Inflammatory macrophage (primary cell): ENCODE data around the gene CD47.

Experiments
- DNase-seq, 2 donors: peaks; one replicate each; pipeline ENCODE4 v3.0.0-alpha.2; 2020 to 2022

The CD47 gene

DNA sequence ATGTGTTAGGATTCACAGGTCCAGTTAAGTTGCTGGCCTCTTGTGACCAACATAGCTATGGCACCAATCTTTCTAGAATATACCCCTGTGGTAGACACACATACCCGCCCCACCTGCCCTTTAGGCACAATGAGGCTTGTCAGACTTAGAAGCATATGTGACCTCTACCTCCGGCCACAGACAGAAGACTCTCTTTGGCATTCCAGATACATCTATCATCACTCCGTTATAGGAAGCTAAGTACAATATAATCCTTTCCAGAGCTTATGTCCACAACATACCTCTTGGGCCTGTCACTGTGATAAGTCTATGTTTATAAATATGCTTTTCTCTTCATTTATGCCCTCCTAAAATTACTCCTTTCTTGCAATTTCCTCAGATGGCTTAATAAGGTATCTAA, 39.8 kb downstream of the CD47 start:
- no peak for DNase-seq

DNA sequence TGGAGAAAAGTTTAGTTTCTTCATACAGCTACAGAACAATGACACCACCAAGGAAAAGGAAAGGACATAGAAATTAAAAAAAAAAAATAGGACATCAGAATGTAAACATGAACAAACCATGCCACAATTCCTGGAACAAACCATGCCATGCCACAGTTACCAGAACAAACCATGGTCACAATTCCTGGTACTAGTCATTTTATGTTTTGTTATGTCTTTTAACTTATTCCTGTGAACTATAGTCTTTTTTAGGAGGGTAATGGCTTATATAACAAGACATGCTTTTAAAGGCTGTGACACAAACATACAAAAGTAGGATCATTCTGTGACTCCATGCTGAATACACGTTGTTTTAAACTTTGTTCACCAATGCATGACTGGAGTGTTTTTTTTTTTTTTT, 42.8 kb downstream of the CD47 start:
- no peak for DNase-seq

DNA sequence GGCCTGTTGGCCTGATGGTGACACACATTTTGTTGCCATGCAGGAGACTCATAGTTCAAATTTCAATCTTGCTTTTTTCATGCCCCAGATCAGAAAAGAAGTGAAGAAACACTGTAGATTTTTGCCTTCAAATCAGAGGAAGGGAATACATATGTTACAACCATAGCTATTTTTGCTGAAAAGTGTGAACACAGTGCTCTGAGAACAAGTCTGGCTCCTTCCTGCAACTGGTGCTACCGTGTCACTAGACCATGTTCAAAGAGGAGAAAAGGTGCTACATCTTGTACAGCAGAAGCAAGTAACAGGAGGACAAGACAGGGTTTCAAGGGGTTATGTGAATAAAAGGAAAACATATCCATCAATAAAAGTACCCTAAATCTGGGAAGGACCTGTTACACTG, 44.6 kb downstream of the CD47 start:
- no peak for DNase-seq

DNA sequence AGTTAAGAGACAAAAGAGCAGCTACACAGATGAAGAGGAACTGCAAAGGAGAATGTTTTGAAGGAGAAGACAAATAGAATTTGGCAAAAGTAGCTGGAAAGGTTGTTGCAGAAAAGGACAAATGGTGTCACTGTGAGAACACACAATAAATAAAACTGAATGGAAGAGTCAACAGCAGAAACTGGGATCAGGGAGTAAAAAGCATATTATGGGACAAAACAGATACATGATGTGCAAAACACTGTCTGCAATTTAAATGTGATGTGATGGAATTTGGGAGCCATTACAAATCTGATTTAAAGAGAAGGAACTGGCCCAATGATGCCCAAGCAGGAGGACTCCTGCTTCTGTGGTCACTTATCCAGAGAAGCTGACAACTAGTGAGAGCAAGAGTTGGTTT, 46.1 kb downstream of the CD47 start:
- DNase-seq: no peak

DNA sequence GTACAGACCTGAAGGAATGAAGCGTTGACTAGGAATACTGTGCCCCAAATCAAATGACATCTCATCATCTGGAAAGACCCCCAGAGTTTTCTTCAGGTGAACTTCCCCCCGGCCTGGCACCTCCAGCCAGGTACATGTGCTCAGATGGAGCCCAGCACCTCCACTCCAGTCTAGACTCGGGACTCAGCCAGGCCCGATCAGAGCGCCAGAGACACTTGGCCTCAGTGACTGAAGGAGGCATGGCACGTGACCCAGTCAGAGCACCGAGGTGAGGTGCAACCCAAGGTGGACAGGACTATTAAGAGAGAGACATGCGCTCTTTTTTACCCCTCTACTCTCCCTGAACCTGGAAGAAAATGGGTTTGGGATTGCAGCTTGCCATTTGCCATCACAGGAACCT, 48.5 kb downstream of the CD47 start:
- no peak for DNase-seq

DNA sequence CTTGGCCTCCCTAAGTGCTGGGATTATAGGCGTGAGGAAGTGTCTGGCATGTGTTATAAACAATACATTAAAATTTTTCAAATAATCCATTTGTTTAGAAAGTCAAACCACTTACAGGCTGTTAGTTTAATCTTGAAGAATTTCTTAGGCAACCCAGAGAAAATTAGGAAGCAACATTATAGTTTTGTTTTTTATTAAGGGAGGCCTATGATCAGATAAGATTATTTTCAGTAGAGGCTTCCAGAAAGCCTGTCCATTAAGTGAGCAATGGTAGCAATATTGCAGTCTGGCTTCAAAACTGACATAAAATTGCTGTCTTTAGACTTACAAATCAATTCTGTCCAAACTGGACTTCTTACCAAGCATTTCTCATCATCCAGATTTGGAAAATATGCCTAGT, 49.6 kb downstream of the CD47 start:
- DNase-seq: no peak

DNA sequence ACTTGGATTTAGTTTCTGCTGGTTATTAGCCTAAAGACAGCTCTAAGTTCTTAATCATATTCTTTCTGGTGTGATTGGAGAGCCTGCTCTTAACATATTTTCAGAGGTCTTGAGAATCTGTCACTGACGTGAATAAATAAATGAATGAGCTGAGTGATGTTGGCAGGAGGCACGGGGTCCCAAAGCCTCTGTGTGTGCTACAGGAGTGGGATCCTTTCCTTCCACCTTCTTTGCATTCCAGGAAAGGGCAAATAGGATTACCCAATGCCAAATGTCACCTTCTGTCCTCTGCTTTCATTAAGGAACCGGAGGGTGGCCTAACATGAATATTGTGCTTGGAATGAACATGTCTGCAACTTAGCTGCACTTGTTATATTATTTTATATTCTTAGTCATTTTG, 53.1 kb downstream of the CD47 start:
- no peak for DNase-seq

DNA sequence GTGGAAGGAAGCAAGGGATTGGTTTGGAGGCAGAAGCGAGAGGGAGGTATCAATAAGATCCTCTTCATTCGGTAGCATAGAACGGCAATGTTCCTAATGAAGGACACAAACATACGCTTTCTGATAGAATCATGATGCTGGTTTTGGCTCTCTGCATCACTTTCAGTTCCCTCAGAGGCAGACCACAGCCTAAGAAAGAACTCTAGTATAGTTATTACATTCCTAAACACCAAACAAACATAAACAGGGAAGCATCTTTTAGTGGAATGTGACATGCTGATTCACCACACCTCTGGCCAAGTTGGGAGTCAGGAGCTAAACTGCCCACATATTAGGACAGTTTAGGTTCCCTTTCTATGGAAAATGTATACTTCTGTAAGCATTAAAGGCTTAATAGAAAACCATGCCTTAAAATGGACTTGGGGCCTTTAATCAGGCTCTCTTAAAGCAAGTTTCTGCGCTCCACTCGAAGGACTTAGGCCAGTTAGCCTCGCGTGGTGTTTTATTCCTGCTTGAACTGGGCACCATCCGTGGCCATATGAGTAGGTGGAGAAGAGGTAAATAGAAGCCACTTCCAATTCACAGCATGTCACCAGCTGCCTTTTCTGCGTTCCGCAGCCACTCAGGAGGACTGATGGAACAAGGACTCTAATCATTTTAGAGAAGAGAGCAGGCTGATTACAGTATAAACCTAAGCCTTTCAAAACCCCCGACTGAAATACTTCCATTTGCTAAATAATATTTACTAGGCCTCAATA, 53.7 kb downstream of the CD47 start:
- peak; percentile 77 to 80 for DNase-seq

DNA sequence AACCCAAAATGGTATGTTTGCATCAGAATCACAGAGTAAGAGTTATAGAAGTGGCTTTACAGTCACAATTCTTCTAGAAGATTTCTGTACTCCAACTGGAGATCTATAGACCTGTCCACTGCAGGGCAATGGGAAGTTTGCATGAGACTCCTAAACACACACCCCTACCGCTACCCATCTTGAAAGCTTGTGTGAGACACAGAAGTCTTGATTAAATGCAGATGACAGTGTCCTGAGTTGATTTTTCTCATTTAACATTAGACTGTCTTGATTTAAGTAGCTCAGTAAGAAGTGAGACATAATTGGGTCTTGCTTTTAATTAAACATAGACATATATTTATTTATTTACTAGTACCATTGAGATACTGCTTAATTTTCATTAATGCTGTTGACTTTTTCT, 54.4 kb downstream of the CD47 start:
- DNase-seq: no peak

DNA sequence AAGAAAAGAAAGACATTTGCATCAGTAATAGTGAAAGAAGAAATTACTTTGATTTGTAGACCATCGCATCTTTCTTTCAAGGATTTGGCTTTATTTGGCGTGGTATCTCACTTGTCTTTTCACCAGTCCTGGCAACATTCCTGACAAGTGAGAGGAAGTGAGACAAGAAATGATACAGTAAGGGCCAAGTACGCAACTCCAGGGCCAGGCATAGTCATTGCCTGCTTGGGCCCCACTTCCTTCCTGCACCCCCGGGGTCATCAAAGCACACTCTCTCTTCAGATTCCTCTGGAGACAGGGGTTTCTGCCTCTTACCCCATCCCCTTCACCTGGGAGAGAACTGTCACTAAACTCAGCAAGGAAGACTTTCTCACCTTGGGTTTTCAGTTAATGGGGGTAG, 55.1 kb downstream of the CD47 start:
- peak; percentile 34 to 55 for DNase-seq

DNA sequence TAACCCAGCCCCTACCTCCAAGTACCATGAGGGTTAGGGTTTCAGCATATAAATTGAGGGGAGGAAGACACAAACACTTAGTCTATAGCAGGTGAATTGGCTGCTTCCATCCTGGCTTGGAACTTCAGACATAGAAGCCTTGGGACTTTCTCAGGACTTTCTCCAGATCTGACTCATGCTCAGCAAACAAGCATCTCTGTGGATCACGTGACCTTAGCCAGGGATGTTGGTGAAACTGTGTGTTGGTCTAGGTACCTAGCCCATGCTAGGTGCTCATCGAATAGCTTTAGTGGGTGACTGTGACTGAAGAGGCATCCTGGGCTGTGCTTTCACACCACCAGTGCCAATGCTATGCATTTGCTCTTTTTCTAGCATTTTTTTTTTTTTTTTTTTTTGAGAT, 58.9 kb downstream of the CD47 start:
- no peak for DNase-seq

DNA sequence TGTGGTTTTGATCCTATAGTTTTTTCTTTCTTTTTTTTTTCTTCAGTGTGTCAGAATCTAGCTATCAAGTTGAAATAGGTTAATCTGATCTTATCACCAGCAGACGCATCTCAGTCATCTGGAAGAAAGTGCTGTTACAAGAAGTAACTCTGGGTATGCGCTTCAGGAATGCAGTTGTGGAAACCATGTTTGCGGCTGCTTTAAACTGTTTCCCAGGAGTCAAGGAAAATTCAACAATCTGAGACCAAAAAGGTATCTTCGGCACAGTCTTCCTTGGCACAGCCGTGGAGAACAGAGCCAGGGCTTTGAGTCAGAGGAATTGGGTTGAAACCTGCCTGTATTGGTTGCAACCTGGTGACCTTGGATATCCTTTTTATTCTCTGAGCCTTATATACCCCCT, 59.9 kb downstream of the CD47 start:
- no peak for DNase-seq

DNA sequence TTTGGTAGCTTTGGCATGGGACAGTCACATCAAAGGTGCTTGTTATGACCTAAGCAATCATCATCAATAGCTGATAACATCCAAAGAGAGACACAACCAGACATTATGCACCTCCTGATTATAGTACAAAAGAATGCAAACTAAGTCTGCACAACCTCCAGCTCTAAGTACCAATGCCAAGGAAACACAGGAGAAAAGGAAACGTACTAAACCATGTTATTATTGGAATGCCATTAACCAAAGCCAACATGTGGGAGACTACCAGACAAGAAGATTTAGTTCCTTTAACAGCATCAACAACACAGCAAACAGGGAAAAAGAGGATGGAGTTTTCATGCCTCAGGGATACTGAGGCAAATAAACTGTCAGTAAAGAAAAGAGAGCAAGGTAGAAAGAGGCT, 61.4 kb downstream of the CD47 start:
- DNase-seq: no peak

DNA sequence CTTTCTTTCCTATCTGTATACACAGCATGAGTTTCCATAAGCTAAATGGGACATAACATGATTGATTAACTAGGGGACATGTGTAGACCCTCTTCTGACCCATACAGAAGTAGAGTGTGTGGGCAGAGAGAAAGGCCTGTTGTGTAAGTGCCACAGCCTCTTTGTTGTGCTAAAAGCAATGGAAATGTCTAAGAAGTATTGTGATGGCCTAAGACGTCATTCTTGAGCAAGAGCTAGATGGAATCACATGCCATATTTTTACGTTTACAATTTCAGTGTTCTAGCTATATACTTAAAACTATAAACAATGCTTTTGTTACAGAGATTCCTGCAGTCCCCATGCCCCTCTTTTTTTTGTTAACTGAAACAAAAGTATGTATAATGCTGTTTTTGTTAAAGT, 61.9 kb downstream of the CD47 start:
- peak; percentile 27 to 34 for DNase-seq

DNA sequence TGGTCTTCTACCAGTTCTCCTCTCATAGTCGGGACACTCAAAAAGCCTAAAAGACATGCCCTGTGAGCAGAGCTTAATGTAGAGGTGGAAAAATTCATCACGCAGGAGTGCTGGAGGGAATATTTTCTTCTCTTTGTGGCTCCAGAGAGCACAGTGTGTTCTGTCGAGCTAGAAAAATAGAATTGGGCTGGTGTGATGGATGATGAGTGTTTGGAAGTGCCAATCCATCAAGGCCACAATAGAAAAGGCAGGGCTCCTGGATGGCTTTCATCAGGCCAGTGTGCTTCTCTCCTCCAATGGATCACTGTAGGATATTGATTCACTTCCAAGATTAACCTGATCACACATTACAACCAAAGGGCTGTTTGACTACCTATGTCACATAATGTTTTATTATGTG, 65.7 kb downstream of the CD47 start:
- no peak for DNase-seq

DNA sequence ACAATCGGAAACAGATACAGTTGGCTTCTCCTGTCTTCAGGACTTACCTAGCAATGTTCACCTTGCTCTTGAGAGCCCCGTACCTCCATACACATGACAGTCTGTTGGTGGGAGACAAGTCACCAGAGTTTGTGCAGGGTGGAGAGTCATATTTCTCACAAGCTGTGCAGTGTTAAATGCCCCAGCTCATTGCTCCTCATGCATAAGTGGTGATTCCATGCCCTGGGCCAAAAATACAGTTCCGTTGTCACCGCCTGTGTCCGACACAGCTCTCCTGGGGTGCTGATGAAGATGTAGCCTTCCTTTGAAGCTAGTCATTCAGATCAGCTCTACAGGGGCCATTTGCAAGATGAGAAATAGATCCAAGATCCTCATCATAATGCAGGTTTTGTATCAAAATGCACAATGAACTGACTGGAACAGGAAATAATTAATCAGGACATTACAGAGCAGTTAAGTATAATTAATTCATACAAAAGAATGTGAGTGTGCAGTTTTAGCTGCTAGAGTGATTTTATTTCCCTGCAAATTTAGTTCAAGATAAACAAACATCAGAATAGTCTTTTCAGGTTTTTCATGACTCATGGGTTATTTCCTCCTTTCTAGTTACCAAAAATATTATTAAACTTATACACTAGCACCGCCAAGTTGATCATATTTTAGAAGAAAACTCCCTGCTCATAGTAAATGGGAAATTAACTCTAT, 66.5 kb downstream of the CD47 start:
- DNase-seq: no peak

DNA sequence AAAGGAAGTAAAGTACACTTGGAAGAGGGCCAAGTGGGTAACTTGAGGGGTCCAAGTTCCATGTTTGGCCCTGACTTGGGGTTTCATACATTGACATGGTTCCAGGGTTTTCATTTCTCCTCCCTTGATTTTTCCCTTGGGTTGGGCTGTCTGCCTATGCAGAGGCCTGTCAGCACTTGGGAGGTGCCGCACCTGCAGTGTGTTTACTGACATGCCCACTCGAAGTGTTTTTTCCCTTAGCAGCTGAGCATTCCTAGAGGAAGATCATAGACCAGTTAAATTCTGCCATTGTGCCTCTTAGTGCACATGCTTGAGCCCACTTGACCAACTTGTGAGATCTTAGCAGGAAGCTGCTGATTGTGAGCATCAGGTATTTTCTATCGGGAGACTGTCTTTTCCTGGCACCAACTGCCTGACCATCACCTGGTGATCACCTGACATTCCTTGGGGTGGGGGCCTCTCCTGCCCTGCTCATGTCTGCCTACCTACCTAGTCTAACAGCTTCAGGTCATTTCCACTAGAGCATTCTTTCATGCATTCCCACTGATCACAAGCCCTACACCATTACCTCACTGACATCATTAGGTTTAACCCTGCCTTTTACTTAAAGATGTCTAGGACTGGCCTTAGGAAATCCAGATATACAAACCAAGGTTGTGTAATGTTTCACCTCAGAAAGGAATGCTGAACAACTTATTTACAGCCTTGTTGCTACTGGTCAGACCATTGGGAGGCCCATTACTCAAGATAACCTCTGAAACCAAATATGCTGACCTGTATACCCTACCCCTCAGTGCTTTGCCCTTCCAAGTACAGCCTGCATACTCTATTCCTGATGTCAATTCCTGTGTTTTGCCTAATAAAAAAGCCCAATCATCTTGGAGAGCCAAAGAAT, 68.3 kb downstream of the CD47 start:
- DNase-seq: no peak

DNA sequence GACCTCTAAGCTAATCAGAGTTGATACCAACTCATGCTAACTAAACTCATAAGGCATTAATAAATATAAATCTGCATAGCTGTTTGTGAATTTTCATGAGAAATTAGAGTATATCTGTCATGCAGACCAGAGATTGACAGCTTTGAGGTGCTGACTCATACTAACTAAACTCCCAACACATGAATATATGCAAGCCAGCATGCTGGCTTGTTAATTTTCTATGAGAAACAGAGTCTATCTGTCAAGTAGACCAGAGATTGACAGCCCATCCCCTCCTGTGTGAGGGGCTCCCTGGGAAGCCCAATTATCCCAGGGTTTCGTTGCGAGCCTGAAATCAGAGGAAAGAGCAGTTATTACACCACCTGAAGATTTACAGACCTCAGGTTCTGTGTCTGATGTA, 69.3 kb downstream of the CD47 start:
- no peak for DNase-seq

DNA sequence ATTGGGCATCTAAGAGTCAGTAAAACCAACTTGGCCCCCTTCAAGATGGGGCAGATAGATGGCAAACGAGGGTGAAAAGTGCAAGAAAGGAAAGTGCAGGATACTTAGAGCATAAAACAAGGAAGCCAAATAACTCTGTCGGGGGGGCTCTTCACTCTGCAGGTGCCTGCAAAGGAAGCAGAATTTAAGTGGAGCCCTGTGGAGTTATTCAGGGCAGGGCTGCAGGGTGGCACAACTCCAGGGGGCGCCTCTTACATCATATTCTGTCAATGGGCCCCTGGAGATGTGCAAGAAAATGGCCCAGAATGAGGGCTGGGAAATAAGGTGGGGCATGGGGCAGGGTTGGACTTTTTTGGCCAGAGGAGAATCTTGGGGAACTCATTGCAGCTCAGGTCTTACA, 69.7 kb downstream of the CD47 start:
- DNase-seq: no peak

DNA sequence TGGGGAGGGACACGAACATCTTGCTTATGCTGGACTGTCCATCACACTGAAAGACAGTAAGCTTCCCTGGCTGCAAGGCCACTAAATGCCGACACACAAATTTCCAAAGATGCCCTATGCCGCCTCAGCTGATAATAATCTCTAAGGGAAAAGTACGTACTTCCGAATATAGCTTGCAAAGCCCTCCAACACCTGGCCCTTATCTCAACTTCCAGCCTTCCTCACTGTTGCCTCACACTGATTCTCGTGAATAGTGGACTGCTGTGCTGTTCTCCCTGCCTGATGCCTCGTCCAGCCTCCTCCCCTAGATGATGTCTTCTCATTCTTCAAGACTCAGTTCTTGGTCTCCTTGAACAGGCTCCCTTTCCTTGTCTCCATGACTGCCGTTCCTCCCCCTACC, 72.3 kb downstream of the CD47 start:
- DNase-seq: no peak

DNA sequence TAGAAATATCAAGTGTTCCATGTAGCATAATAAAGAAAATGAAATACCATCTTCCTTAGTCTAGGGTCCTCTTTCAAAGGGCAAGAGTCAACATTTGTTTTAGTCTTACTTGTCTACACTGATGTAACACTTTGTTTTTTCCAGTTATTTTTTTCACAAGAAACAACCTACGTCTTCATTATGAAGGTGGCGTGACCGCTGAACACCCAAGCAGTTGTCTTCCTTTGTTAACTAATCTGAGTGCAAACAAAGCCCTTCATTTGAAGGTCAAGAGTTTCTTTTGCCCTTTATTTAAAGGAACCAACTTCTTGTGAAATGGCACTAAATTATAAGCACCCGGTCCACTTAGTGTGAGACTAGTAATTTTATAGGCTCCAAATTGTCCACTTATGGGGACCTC, 73.2 kb downstream of the CD47 start:
- DNase-seq: no peak

DNA sequence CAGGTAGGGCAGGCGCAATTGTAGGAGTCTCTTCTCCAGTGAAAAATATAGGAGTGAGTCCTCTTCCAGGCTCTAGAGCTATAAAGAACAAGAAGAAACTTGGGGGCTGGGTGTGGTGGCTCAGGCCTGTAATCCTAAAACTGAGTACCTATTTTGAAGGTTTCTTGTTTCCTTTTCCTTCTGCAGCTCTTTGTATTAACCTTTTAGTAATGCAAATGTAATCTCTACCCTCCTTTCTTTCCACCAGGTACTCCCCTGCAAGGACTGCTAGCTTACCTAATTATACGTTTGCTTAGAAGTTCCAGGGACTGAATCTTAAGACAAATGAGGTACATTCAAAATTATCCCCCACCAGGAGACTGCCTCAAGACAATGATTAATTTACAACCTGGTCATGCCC, 75.9 kb downstream of the CD47 start:
- no peak for DNase-seq
